Nucleus accumbens (tissue), 56 donors: ENCODE results near the gene MRTFA.
"Not testable (repeated sequence)": the region's sequence is repeated elsewhere in the genome, so short reads cannot be mapped to it uniquely, and the experiment has no call there.

ENCODE experiments used
- DNase-seq, 56 donors: peaks; one replicate each; lab custom pipeline; 2025; lab: John Stamatoyannopoulos, UW

MRTFA gene

GRCh38 chr22:40567626-40568328 is 68.7 kb downstream of the MRTFA start:
- DNase-seq, result no peak

- no peak for DNase-seq
Measured at GRCh38 chr22:40567106-40567505, 69.4 kb downstream of the MRTFA start.

- no peak for DNase-seq
Measured at GRCh38 chr22:40560994-40561515, 75.5 kb downstream of the MRTFA start.

- no peak for DNase-seq
Measured at GRCh38 chr22:40560551-40560950, 76.0 kb downstream of the MRTFA start.

- no peak for DNase-seq
Measured at GRCh38 chr22:40557972-40558371, 78.5 kb downstream of the MRTFA start.

- no peak for DNase-seq
Measured at GRCh38 chr22:40556641-40557040, 79.9 kb downstream of the MRTFA start.

- DNase-seq, result not testable (repeated sequence)
Measured at GRCh38 chr22:40554023-40554422, 82.5 kb downstream of the MRTFA start.

GRCh38 chr22:40553014-40553554 is 83.4 kb downstream of the MRTFA start:
- DNase-seq, result no peak

- DNase-seq, result no peak
Measured at GRCh38 chr22:40552070-40552469, 84.4 kb downstream of the MRTFA start.

GRCh38 chr22:40547729-40548143 is 88.8 kb downstream of the MRTFA start:
- DNase-seq, result no peak

GRCh38 chr22:40544758-40545157 is 91.8 kb downstream of the MRTFA start:
- DNase-seq, result no peak

GRCh38 chr22:40542821-40543540 is 93.5 kb downstream of the MRTFA start:
- no peak for DNase-seq

- DNase-seq, result no peak
Measured at GRCh38 chr22:40541300-40541699, 95.2 kb downstream of the MRTFA start.

- DNase-seq, result no peak
Measured at GRCh38 chr22:40540265-40540664, 96.3 kb downstream of the MRTFA start.

- not testable (repeated sequence) for DNase-seq
Measured at GRCh38 chr22:40536149-40536548, 100.4 kb downstream of the MRTFA start.

- DNase-seq, result no peak
Measured at GRCh38 chr22:40535642-40536041, 100.9 kb downstream of the MRTFA start.

GRCh38 chr22:40535189-40535512 is 101.4 kb downstream of the MRTFA start:
- no peak for DNase-seq

- DNase-seq, result peak in 4 of 56 donors; percentile 9 to 25 (median 20)
Measured at GRCh38 chr22:40534379-40535188, 101.9 kb downstream of the MRTFA start.

GRCh38 chr22:40533712-40534378 is 102.7 kb downstream of the MRTFA start:
- no peak for DNase-seq
